AG04449 (cell line): ENCODE measurements around the gene TMEM129.

Experiments used
- CTCF ChIA-PET: fragments of 350-600 bp; formaldehyde crosslinking; extraction: SDS; loops from one replicate; lab custom pipeline; 2021; ENCODE audit warnings: antibody characterized with exemption; lab: Yijun Ruan, JAX
- POLR2A ChIA-PET: fragments of 400-600, 350-600 bp; formaldehyde crosslinking; extraction: SDS; loops from one replicate; lab custom pipeline; 2020; ENCODE audit warnings: antibody characterized with exemption, inconsistent platforms; lab: Yijun Ruan, JAX
- DNase-seq: peaks from one replicate; pipeline ENCODE4 v3.0.0-alpha.2; 2010; ENCODE audit warnings: low read depth, low spot score
- H3K4me3 ChIP-seq: 2 replicates; pipeline ENCODE4 v1.5.1; 2011; ENCODE audit warnings: low read depth, mild to moderate bottlenecking, control low read depth, low read length
- CTCF ChIP-seq: IDR thresholded peaks from one replicate; pipeline ENCODE4 v1.5.1; 2011; ENCODE audit warnings: mild to moderate bottlenecking, moderate library complexity, low read length, control low read depth, inconsistent platforms; ENCODE audit not compliant: insufficient read depth; ENCODE audit errors: missing control alignments

Gene TMEM129

DNA sequence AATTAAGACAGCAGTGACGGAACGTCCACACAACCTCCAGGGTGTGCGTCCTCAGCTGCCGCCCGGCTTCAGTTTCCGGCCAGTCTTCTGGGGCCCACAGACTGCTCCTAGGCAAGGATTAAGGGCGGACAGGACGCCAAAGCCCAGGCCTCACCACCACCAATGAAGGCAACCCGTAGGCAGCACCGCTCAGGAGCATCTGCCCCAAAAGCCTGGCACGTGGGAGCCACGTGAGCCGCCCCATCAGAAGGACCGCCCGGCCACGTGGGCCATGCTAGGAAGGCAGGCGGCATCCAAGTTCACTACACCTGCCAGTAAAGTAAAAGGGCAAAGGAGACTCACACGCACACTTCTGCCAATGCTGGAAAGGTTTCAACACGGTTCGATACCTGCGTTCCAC is 51.3 kb downstream of the TMEM129 start:
- CTCF ChIA-PET: no interaction called here
- no peak overlapping the region for H3K4me3 ChIP-seq
- DNase-seq: no peak
- TF ChIP-seq CTCF: no peak
- POLR2A ChIA-PET: no interaction called here

GRCh38 chr4:1669270-1669669 is 51.9 kb downstream of the TMEM129 start:
- no peak for DNase-seq
- POLR2A ChIA-PET: no interaction called here
- TF ChIP-seq CTCF: no peak
- no peak overlapping the region for H3K4me3 ChIP-seq
- CTCF ChIA-PET: no interaction called here

- H3K4me3 ChIP-seq: no peak overlapping the region
- POLR2A ChIA-PET: no interaction called here
- CTCF ChIA-PET: interaction anchor here (1.0 kb wide), 1 partner anchor 25 kb away, joined by 4 read pairs; no protein-coding TSS in a partner anchor
- DNase-seq: no peak
- TF ChIP-seq CTCF: no peak
Measured at GRCh38 chr4:1668488-1668840, 52.7 kb downstream of the TMEM129 start.

GRCh38 chr4:1667273-1667672 is 53.9 kb downstream of the TMEM129 start:
- POLR2A ChIA-PET: no interaction called here
- no peak overlapping the region for H3K4me3 ChIP-seq
- no peak for DNase-seq
- CTCF ChIA-PET: no interaction called here
- TF ChIP-seq CTCF: no peak

DNA sequence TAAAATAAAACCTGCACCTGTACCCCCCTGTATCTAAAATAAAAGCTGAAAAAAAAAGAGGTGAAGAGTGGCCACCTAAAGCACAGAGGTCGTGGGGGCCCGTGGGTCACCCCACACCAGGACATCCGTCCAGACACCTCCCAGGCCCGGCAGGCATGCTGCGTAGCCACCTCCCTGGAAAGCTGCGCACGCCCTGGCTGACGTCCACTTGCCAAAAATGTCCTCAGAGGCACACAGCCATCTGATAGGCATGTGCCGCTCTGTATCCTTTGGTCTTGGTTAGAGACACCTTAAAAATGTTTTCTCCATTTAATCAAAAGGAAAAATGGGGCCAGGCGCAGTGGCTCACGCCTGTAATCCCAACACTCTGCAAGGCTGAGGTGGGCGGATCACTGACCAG is 54.7 kb downstream of the TMEM129 start:
- no peak for DNase-seq
- ChIA-PET POLR2A (no interaction called here), CTCF (no interaction called here)
- no peak for TF ChIP-seq CTCF
- H3K4me3 ChIP-seq: no peak overlapping the region
